Medulla oblongata (tissue), 1 donor: ENCODE measurements around the gene SLC11A2.

Experiments used
- DNase-seq: peaks from one replicate; pipeline ENCODE4 v3.0.0-alpha.2; 2015; ENCODE audit errors: extremely low spot score

The SLC11A2 gene

GRCh38 chr12:51025836-51026638 lies at the start of gene SLC11A2:
Gene SLC11A2 (minus strand): TSS chr12:51026384. CDS start chr12:51010728, 15,656 bp downstream.
- DNase-seq: peak; percentile 98

- no peak for DNase-seq
These were observed 49.2 kb upstream of the SLC11A2 start for GRCh38 chr12:51075390-51075789.

GRCh38 chr12:51071663-51072062 lies 45.5 kb upstream of the SLC11A2 start:
- DNase-seq: no peak

- no peak for DNase-seq
These were observed 43.8 kb upstream of the SLC11A2 start for GRCh38 chr12:51070004-51070403.

- no peak for DNase-seq
These were observed 41.6 kb upstream of the SLC11A2 start for GRCh38 chr12:51067771-51068170.

GRCh38 chr12:51067229-51067628 lies 41.0 kb upstream of the SLC11A2 start:
- no peak for DNase-seq

GRCh38 chr12:51065530-51065929 lies 39.3 kb upstream of the SLC11A2 start:
- DNase-seq: no peak

- no peak for DNase-seq
These were observed 36.6 kb upstream of the SLC11A2 start for GRCh38 chr12:51062631-51063397.

- no peak for DNase-seq
These were observed 32.9 kb upstream of the SLC11A2 start for GRCh38 chr12:51059086-51059485.

- no peak for DNase-seq
These were observed 30.1 kb upstream of the SLC11A2 start for GRCh38 chr12:51056242-51056641.

GRCh38 chr12:51055060-51055459 lies 28.9 kb upstream of the SLC11A2 start:
- DNase-seq: no peak

GRCh38 chr12:51051787-51052186 lies 25.6 kb upstream of the SLC11A2 start:
- no peak for DNase-seq

GRCh38 chr12:51049525-51049924 lies 23.3 kb upstream of the SLC11A2 start:
- no peak for DNase-seq

- no peak for DNase-seq
These were observed 22.6 kb upstream of the SLC11A2 start for GRCh38 chr12:51048661-51049251.

GRCh38 chr12:51047655-51048540 lies 21.7 kb upstream of the SLC11A2 start, which contains the start of gene LETMD1:
Gene LETMD1 (plus strand): TSS chr12:51048327. CDS start chr12:51048357, 30 bp downstream.
- DNase-seq: peak; percentile 100

- no peak for DNase-seq
These were observed 10.1 kb upstream of the SLC11A2 start for GRCh38 chr12:51036279-51036678.

- no peak for DNase-seq
These were observed 7.4 kb upstream of the SLC11A2 start for GRCh38 chr12:51033457-51034089.

GRCh38 chr12:51033048-51033447 lies 6.9 kb upstream of the SLC11A2 start:
- DNase-seq: no peak

GRCh38 chr12:51028813-51029150 lies 2.6 kb upstream of the SLC11A2 start:
- DNase-seq: no peak

GRCh38 chr12:51028126-51028812 lies 2.1 kb upstream of the SLC11A2 start:
- peak; percentile 75 for DNase-seq
